Thyroid gland (tissue), 4 donors: ENCODE results near the gene C2CD2.

ENCODE experiments used
- POLR2A ChIP-seq, 2 donors: fragments of 450-650 bp; IDR thresholded peaks; one replicate each; pipeline ENCODE4 v1.6.1; 2017; ENCODE audit warnings: antibody characterized with exemption in 2 of 2, mild to moderate bottlenecking in 2 of 2, moderate library complexity in 1 of 2
- TF ChIP-seq, protein P1 (sequence below), 6 experiments: fragments of 200-600 bp in 3 of 6; fragments of 450-650 bp in 3 of 6; sonication (generic) in 3 of 6; IDR thresholded peaks; one replicate each; pipeline ENCODE4 v1.5.1; 2016 to 2019; ENCODE audit warnings: antibody characterized with exemption in 6 of 6, mild to moderate bottlenecking in 2 of 6, inconsistent platforms in 1 of 6, moderate library complexity in 1 of 6

DNA sequence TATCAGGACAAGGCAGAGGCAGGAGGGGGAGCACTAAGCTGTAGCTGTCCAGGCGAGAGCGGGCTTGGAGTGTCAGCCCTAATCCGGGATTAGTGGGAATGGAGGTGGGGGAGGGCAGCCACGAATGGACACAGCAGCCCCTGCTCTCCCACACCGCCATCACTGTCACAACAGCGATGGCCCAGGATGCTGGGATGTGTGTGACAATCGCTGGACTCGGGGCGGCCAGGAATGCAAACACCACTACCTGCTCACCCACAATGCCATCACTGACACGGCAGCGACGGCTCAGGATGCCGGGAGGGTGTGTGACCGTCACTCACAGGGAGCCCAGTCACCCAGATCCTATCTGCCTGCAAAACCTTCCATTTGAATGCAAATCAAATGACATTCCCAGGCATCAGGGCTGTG lies 2.9 kb downstream of the C2CD2 start:
- TF ChIP-seq POLR2A (IDR thresholded peaks at IDR 0.05): no peak
- TF ChIP-seq, protein P1, sequence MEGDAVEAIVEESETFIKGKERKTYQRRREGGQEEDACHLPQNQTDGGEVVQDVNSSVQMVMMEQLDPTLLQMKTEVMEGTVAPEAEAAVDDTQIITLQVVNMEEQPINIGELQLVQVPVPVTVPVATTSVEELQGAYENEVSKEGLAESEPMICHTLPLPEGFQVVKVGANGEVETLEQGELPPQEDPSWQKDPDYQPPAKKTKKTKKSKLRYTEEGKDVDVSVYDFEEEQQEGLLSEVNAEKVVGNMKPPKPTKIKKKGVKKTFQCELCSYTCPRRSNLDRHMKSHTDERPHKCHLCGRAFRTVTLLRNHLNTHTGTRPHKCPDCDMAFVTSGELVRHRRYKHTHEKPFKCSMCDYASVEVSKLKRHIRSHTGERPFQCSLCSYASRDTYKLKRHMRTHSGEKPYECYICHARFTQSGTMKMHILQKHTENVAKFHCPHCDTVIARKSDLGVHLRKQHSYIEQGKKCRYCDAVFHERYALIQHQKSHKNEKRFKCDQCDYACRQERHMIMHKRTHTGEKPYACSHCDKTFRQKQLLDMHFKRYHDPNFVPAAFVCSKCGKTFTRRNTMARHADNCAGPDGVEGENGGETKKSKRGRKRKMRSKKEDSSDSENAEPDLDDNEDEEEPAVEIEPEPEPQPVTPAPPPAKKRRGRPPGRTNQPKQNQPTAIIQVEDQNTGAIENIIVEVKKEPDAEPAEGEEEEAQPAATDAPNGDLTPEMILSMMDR (IDR thresholded peaks at IDR 0.05): no peak
